ENCODE measurements around the gene ZNF569. TPM values are rescaled to one million over a fixed set of nuclear protein-coding genes. Genes with fewer than 3 reads are reported as not detected.
"Not testable (repeated sequence)": the region's sequence is repeated elsewhere in the genome, so short reads cannot be mapped to it uniquely, and the experiment has no call there.

ZNF569 gene
- total and polyA plus RNA-seq, 2 of the 4 experiments (the other 2 are of a cell fraction): 1.8 to 5.9 TPM

DNA sequence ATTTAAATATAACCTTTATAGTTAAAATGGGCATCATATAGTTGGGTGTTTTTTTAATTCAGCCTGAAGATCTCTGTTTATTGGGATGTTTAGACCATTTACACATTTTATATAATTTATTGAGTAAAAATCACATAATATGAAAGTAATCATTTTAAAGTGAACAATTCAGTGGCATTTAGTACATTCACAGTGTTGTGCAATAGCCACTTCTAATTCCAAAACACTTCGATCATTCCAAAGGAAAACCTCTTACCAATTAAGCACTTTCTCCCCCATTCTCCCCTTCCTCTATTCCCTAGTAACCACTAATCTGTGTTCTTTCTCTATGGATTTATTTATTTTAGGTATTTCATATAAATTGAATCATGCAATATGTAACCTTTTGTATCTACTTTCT lies 66.2 kb downstream of the ZNF569 start:
- dilution Hi-C loops (cut with HindIII; ENCODE audit: low sequenced_read_pairs, unreplicated experiment) (no loop called here), intact Hi-C loops (cut with micrococcal nuclease) (no loop called here), in situ Hi-C loops (cut with MboI; ENCODE audit: low sequenced_read_pairs) (no loop called here)
- no peak overlapping the region for H3K14ac ChIP-seq (replicated peaks; ENCODE audit: low read depth, low read length)
- no peaks in the 10 kb centered on the region for H3K27me3 ChIP-seq (ENCODE audit: control insufficient read depth, insufficient read depth, low read length)
- H2AK9ac ChIP-seq (replicated peaks; ENCODE audit: low read depth, low read length, poor library complexity): no peak overlapping the region
- H3K4me3 ChIP-seq (ENCODE audit: insufficient read depth, low read depth, low read length): no peak overlapping the region
- DNase-seq (no peak), ATAC-seq (ENCODE audit: low read depth) (no peak)
- H3K23ac ChIP-seq (ENCODE audit: low read depth, low read length): no peak overlapping the region
- CTCF ChIA-PET: no interaction called here
- no peak overlapping the region for H3K27ac ChIP-seq (ENCODE audit: insufficient read depth, low read length)
- H4K91ac ChIP-seq (ENCODE audit: insufficient read depth, low read depth, low read length): no peak overlapping the region
- H4K5ac ChIP-seq (ENCODE audit: low read depth, low read length): no peak overlapping the region
- WGBS, 2 experiments (ENCODE audit: extremely low coverage in 2 of 2, insufficient read length in 1 of 2): no CpG with 5 or more reads among the region's 1 CpG
- H3K4ac ChIP-seq (ENCODE audit: low read depth, low read length): no peak overlapping the region
- H2BK20ac ChIP-seq (ENCODE audit: low read depth, low read length): no peak overlapping the region
- no peak overlapping the region for H2BK120ac ChIP-seq (ENCODE audit: low read depth, low read length)
- H3K56ac ChIP-seq (ENCODE audit: extremely low read depth, insufficient read depth, low read length): no peak overlapping the region
- no peak overlapping the region for H2BK5ac ChIP-seq (ENCODE audit: low read depth, low read length, poor library complexity, severe bottlenecking)
- no peak overlapping the region for H3K18ac ChIP-seq (ENCODE audit: low read depth, low read length)
- POLR2A ChIA-PET (ENCODE audit: unreplicated experiment): no interaction called here
- H3K9me3 ChIP-seq (ENCODE audit: control insufficient read depth, insufficient read depth, low read length): peaks cover 41% of the 10 kb centered on the region
- H3K4me2 ChIP-seq (ENCODE audit: low read depth, low read length): no peak overlapping the region
- H3K9me1 ChIP-seq (ENCODE audit: insufficient read depth, low read length): no peaks in the 10 kb centered on the region
- H2AK5ac ChIP-seq (ENCODE audit: low read depth, low read length): no peak overlapping the region
- no peak overlapping the region for H2AFZ ChIP-seq (replicated peaks; ENCODE audit: low read length, poor library complexity)
- no peaks in the 10 kb centered on the region for H3K4me1 ChIP-seq (ENCODE audit: control insufficient read depth, insufficient read depth, low read length)
- no peak overlapping the region for H4K8ac ChIP-seq (ENCODE audit: low read depth in 2 of 2, low read length in 2 of 2)
- TF ChIP-seq CEBPB (IDR thresholded peaks at IDR 0.05; ENCODE audit: low read depth, low read length) (peak; percentile 56; the same call in 1 of the 2 replicates), NFE2L2 (IDR thresholded peaks at IDR 0.05; ENCODE audit: low read depth, low read length) (no peak)
- H3K79me1 ChIP-seq (ENCODE audit: low read depth in 1 of 2, low read length in 2 of 2): no peaks in the 10 kb centered on the region
- no peak overlapping the region for H3K9ac ChIP-seq (ENCODE audit: low read depth, low read length)
- no peaks in the 10 kb centered on the region for H4K20me1 ChIP-seq (ENCODE audit: insufficient read depth, low read length)
- no TSS peak for BruUV-seq (replicated peaks)
- no peak overlapping the region for H2BK15ac ChIP-seq (ENCODE audit: low read depth, low read length)
- no peaks in the 10 kb centered on the region for H3K36me3 ChIP-seq (ENCODE audit: control insufficient read depth, insufficient read depth, low read length)

DNA sequence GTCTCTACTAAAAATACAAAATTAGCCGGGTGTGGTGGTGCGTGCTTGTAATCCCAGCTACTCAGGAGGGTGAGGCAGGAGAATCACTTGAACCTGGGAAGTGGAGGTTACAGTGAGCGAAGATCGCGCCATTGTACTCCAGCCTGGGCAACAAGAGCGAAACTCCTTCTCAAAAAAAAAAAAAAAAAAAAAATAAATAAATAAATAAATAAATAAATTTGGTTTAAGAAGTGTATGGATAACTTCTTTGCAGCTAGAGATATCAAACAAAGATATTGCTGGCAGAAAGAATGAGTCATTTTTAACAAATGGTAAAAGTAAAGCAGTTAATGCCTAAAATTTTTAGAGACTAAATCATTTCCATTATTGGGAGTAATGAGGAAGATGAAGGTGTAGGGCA lies 75.8 kb downstream of the ZNF569 start:
- H3K14ac ChIP-seq (replicated peaks; ENCODE audit: low read depth, low read length); H3K23ac ChIP-seq (ENCODE audit: low read depth, low read length); DNase-seq; H4K5ac ChIP-seq (ENCODE audit: low read depth, low read length); H3K27ac ChIP-seq (ENCODE audit: insufficient read depth, low read length); CTCF ChIA-PET; H4K91ac ChIP-seq (ENCODE audit: insufficient read depth, low read depth, low read length); H4K20me1 ChIP-seq (ENCODE audit: insufficient read depth, low read length); H3K4me3 ChIP-seq (ENCODE audit: insufficient read depth, low read depth, low read length); H2AK9ac ChIP-seq (replicated peaks; ENCODE audit: low read depth, low read length, poor library complexity); H2BK5ac ChIP-seq (ENCODE audit: low read depth, low read length, poor library complexity, severe bottlenecking); H2AFZ ChIP-seq (replicated peaks; ENCODE audit: low read length, poor library complexity); H3K9ac ChIP-seq (ENCODE audit: low read depth, low read length); intact Hi-C loops (cut with micrococcal nuclease); ATAC-seq (ENCODE audit: low read depth); H2BK15ac ChIP-seq (ENCODE audit: low read depth, low read length); H2AK5ac ChIP-seq (ENCODE audit: low read depth, low read length); H3K4me1 ChIP-seq (ENCODE audit: control insufficient read depth, insufficient read depth, low read length); H3K56ac ChIP-seq (ENCODE audit: extremely low read depth, insufficient read depth, low read length); H2BK20ac ChIP-seq (ENCODE audit: low read depth, low read length); H4K8ac ChIP-seq (ENCODE audit: low read depth in 2 of 2, low read length in 2 of 2); H3K79me1 ChIP-seq (ENCODE audit: low read depth in 1 of 2, low read length in 2 of 2); H3K18ac ChIP-seq (ENCODE audit: low read depth, low read length); H2BK120ac ChIP-seq (ENCODE audit: low read depth, low read length); H3K4me2 ChIP-seq (ENCODE audit: low read depth, low read length); POLR2A ChIA-PET (ENCODE audit: unreplicated experiment); H3K27me3 ChIP-seq (ENCODE audit: control insufficient read depth, insufficient read depth, low read length); in situ Hi-C loops (cut with MboI; ENCODE audit: low sequenced_read_pairs); H3K4ac ChIP-seq (ENCODE audit: low read depth, low read length); H3K9me1 ChIP-seq (ENCODE audit: insufficient read depth, low read length); dilution Hi-C loops (cut with HindIII; ENCODE audit: low sequenced_read_pairs, unreplicated experiment); BruUV-seq (replicated peaks): not testable (repeated sequence)
- Histone ChIP-seq H3K9me3 (ENCODE audit: control insufficient read depth, insufficient read depth, low read length) (peaks cover 48% of the 10 kb centered on the region), H3K36me3 (ENCODE audit: control insufficient read depth, insufficient read depth, low read length) (peaks cover 18% of the 10 kb centered on the region)
- WGBS, 2 experiments (ENCODE audit: extremely low coverage in 2 of 2, insufficient read length in 1 of 2): no CpG with 5 or more reads among the region's 6 CpGs

Measured in IMR-90 (cell line).